Kidney (tissue), 14 donors: Measurements from ENCODE around the gene ZBTB16. TPM values are rescaled to one million over a fixed set of nuclear protein-coding genes. Genes with fewer than 3 reads are reported as not detected.

Experiments used
- DNase-seq, 5 donors: peaks; one replicate each; pipeline ENCODE4 v3.0.0-alpha.2; 2013 to 2020
- FAIRE-seq: peaks from 2 replicates; lab custom pipeline; 2012; peaks lifted over from hg19 to GRCh38; lab: Jason Lieb, UNC
- H3K27ac ChIP-seq, 2 donors: one replicate each; pipeline ENCODE4 v1.7.0; 2013; ENCODE audit warnings: low read depth in 2 of 2, low read length in 2 of 2, inconsistent platforms in 1 of 2
- H3K27me3 ChIP-seq: one replicate; pipeline ENCODE4 v1.7.1; 2013; ENCODE audit warnings: low read length, inconsistent platforms; ENCODE audit not compliant: control insufficient read depth, insufficient read depth
- H3K36me3 ChIP-seq, 3 donors: one replicate each; pipeline versions ENCODE4 v1.7.0 to v1.7.1; 2013; ENCODE audit warnings: low read length in 3 of 3, control low read depth in 1 of 3, inconsistent platforms in 1 of 3; ENCODE audit not compliant: insufficient read depth in 3 of 3, control insufficient read depth in 2 of 3
- H3K4me1 ChIP-seq, 3 donors: one replicate each; pipeline versions ENCODE4 v1.7.0 to v1.7.1; 2013; ENCODE audit warnings: low read length in 3 of 3, inconsistent platforms in 1 of 3, low read depth in 1 of 3; ENCODE audit not compliant: control insufficient read depth in 2 of 3, insufficient read depth in 2 of 3
- H3K4me3 ChIP-seq, 3 donors: one replicate each; pipeline versions ENCODE4 v1.7.0 to v1.8.1; 2013; ENCODE audit warnings: low read length in 3 of 3, control low read depth in 1 of 3, inconsistent platforms in 1 of 3
- H3K9ac ChIP-seq, 3 donors: one replicate each; pipeline versions ENCODE4 v1.7.0 to v1.7.1; 2013; ENCODE audit warnings: low read length in 3 of 3, control low read depth in 1 of 3, inconsistent platforms in 1 of 3
- H3K9me3 ChIP-seq, 3 donors: one replicate each; pipeline versions ENCODE4 v1.7.0 to v1.7.1; 2013; ENCODE audit warnings: low read length in 3 of 3, control low read depth in 1 of 3, inconsistent platforms in 1 of 3; ENCODE audit not compliant: control insufficient read depth in 2 of 3, insufficient read depth in 1 of 3
- intact Hi-C: fragments of 100-400 bp; cut with DNase I; formaldehyde crosslinking; loops from one replicate; pipeline ENCODE4 v1.11.1; 2022
- polyA plus RNA-seq: library from polyadenylated mRNA; stranded (reverse); fragments of 350-450 nt; fragmentation: Illumina TruSeq; extraction: RNeasy Lipid Tissue Mini Kit (QIAGEN cat#74804); gene quantifications from one replicate; pipeline ENCODE4 v1.2.3, GENCODE V29; 2014; ENCODE audit warnings: low read depth, low replicate concordance; ENCODE audit not compliant: insufficient read depth
- total RNA-seq: library from RNA; stranded (reverse); fragmentation: NEBNext Ultra II Directional; extraction: Animal tissue kit (Norgen Biotek cat#: 25700); gene quantifications from one replicate; pipeline ENCODE4 v1.2.1, GENCODE V29; 2021
- TF ChIP-seq, protein P1 (sequence below): IDR thresholded peaks from 3 replicates; pipeline ENCODE4 v1.5.1; 2012; ENCODE audit warnings: mild to moderate bottlenecking, moderate library complexity, borderline replicate concordance; ENCODE audit not compliant: insufficient read depth; ENCODE audit errors: extremely low read depth
- donor health status: control.
- donor health status: control.
- donor health status: control.
- donor health status: control.
- donor health status: control.
- donor health status: DM: yes; HTN: yes; CAD: no.
- donor health status: Normal renal cell carcinoma (clear cell type).

Gene ZBTB16
- total and polyA plus RNA-seq, 2 donors from 2014 or later = 2.5 to 126 TPM

DNA sequence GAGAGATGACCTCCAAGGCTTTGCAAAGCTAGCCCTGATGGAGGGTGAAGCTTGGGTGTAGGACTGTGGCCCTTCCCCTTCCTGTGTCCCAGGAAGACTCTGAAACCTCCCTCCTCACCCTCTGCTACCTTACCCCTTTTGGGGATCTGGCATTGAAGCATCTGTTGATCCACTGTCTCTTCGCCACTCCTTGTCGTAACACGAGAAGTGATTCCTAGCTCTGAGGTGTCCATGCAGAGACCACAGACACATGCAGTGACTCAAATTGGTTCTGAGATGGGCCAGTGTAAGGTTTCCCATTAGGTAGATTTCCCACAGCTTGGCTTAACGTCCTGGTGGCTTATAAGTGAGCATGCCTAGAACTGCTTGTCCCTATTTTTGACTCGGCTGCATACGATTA, 101.4 kb downstream of the ZBTB16 start:
- peak overlapping the region; percentile 83 to 94 for H3K27ac ChIP-seq
- peaks cover 0 to 79% (median 71%) of the 10 kb centered on the region in 3 donors for H3K4me1 ChIP-seq
- H3K9ac ChIP-seq = peak overlapping the region in 1 of 3 donors; percentile 17
- DNase-seq (peak in 1 of 5 donors; percentile 5), FAIRE-seq (no peak)
- TF ChIP-seq, protein P1, sequence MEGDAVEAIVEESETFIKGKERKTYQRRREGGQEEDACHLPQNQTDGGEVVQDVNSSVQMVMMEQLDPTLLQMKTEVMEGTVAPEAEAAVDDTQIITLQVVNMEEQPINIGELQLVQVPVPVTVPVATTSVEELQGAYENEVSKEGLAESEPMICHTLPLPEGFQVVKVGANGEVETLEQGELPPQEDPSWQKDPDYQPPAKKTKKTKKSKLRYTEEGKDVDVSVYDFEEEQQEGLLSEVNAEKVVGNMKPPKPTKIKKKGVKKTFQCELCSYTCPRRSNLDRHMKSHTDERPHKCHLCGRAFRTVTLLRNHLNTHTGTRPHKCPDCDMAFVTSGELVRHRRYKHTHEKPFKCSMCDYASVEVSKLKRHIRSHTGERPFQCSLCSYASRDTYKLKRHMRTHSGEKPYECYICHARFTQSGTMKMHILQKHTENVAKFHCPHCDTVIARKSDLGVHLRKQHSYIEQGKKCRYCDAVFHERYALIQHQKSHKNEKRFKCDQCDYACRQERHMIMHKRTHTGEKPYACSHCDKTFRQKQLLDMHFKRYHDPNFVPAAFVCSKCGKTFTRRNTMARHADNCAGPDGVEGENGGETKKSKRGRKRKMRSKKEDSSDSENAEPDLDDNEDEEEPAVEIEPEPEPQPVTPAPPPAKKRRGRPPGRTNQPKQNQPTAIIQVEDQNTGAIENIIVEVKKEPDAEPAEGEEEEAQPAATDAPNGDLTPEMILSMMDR = no peak
- intact Hi-C loops = loop anchor here (10.0 kb wide), 1 partner anchor 96 kb away; no protein-coding TSS in a partner anchor
- no peaks in the 10 kb centered on the region for H3K27me3 ChIP-seq
- H3K9me3 ChIP-seq = no peaks in the 10 kb centered on the region
- H3K36me3 ChIP-seq = peaks cover 0 to 8% (median 6%) of the 10 kb centered on the region in 3 donors
- peak overlapping the region in 2 of 3 donors; percentile 29 to 39 for H3K4me3 ChIP-seq

- no peak for FAIRE-seq
These were observed 102.2 kb downstream of the ZBTB16 start for GRCh38 chr11:114161486-114162250.

DNA sequence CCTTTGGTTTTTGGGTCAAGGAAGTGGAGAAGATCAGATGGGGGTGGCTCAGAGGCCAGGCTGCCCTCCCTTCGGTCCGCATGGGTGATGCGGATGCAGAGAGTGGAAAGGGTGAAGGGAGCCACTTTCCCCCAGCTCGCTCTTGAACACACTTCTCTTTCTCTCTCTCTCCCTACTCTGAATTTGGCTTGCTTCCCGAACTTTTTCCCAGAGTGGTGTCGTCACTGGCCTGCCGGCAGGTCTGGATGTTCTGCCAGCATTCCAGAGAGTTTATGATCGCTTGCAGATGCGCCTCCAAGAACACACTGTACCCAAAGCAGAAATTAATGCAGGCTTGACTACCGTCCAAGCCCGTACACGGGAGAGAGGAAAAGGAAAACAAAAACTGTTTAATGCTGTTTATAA, 103.2 kb downstream of the ZBTB16 start:
- H3K9me3 ChIP-seq = no peaks in the 10 kb centered on the region
- H3K9ac ChIP-seq = peak overlapping the region in 1 of 3 donors; percentile 63
- peak overlapping the region; percentile 83 to 94 for H3K27ac ChIP-seq
- intact Hi-C loops = loop anchor here (10.0 kb wide), 1 partner anchor 98 kb away; no protein-coding TSS in a partner anchor
- peaks cover 0 to 86% (median 84%) of the 10 kb centered on the region in 3 donors for H3K4me1 ChIP-seq
- DNase-seq = peak; percentile 89 to 99 (median 95)
- H3K27me3 ChIP-seq = no peaks in the 10 kb centered on the region
- peaks cover 0 to 8% (median 0%) of the 10 kb centered on the region in 3 donors for H3K36me3 ChIP-seq
- FAIRE-seq = peak; percentile 92
- H3K4me3 ChIP-seq = peak overlapping the region in 1 of 3 donors; percentile 21
- TF ChIP-seq, protein P1 = no peak

More at GRCh38 chr11:114161486-114162250, 102.2 kb downstream of the ZBTB16 start:
- intact Hi-C loops = loop anchor here (10.0 kb wide), 1 partner anchor 97 kb away; no protein-coding TSS in a partner anchor
- Histone ChIP-seq H3K4me1 (peaks cover 0 to 84% (median 79%) of the 10 kb centered on the region in 3 donors), H3K9me3 (no peaks in the 10 kb centered on the region), H3K4me3 (peak overlapping the region in 1 of 3 donors; percentile 9), H3K9ac (no peak overlapping the region), H3K36me3 (peaks cover 0 to 8% (median 3%) of the 10 kb centered on the region in 3 donors), H3K27ac (peak overlapping the region; percentile 83 to 94), H3K27me3 (no peaks in the 10 kb centered on the region)
- DNase-seq = peak in 1 of 5 donors; percentile 65
- TF ChIP-seq, protein P1 = no peak
